GM18951 (cell line): ENCODE measurements around the gene PGM2L1.
"Not testable (repeated sequence)": the region's sequence is repeated elsewhere in the genome, so short reads cannot be mapped to it uniquely, and the experiment has no call there.

ENCODE experiments used
- POLR2A ChIP-seq: IDR thresholded peaks from 4 replicates; pipeline ENCODE4 v1.6.1; 2011; ENCODE audit warnings: mild to moderate bottlenecking; ENCODE audit not compliant: insufficient read length, insufficient read depth; ENCODE audit errors: extremely low read depth
- in situ Hi-C: fragments of 300-500 bp; cut with MboI; formaldehyde crosslinking; loops from one replicate; pipeline ENCODE4 v1.12.0; 2022; ENCODE audit warnings: low sequenced_read_pairs, mixed read lengths, inconsistent platforms; ENCODE audit not compliant: unreplicated experiment

The PGM2L1 gene

GRCh38 chr11:74338963-74339362 lies 59.3 kb downstream of the PGM2L1 start:
- TF ChIP-seq POLR2A, result no peak

GRCh38 chr11:74333193-74333592 lies 65.0 kb downstream of the PGM2L1 start:
- TF ChIP-seq POLR2A, result no peak
- in situ Hi-C loops, result no loop called here

More at GRCh38 chr11:74338963-74339362, 59.3 kb downstream of the PGM2L1 start:
- in situ Hi-C loops, result no loop called here

DNA sequence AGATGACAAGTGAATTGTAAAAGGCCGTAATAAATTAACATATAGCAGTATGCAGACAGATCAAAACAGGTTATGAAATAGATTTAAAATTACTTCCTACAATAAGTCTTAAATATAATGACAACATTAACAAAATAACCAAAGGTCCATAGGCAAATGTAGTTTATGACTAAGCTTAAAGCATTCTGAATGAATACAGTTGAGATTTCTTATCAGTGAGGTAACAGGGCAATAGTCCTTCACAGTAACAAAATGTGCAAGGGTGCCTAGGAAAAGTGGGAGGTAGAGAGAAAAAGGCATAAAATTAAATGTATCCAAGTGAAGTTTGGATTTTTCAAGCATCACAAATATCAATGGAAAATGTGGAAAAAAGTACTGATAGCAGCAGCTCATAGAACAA lies 65.9 kb downstream of the PGM2L1 start:
- TF ChIP-seq POLR2A, result no peak
- in situ Hi-C loops, result no loop called here

- in situ Hi-C loops, result not testable (repeated sequence)
Observed at GRCh38 chr11:74331000-74331399, 67.2 kb downstream of the PGM2L1 start.

DNA sequence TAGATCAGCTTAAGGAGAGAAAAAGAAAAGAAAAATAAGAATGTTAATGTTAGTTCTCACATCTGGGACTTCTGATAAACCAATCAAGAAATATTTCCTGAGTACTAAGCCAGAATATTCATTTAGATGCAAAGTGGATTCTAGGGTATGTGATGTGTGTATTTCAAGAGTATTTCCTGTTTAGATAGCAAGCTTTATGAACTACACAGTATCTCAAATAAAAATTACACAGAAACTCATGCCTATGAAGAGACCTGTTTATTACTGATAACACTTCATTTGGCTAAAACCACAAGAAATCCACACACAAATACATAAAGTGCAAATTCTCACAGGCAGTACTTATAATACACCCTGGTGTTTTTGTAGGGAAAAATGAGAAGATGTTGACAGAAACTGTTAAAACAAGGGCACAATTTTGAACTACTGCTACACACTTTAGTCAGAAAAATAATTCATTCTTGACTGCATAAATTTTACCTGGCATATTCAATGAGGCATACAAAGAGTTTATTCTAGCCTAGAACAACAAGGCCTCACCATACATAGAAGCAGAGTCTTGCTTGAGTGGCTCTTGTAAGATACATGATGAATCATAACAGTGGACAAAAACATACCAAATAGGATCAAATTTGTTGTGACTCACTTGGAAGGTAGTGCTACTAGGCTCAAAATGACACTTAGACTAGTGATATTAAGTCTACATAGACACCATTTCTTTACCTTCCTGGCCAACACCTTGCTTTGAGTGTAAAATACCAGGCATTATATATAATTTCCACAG lies 68.0 kb downstream of the PGM2L1 start:
- no peak for TF ChIP-seq POLR2A
- in situ Hi-C loops, result no loop called here

DNA sequence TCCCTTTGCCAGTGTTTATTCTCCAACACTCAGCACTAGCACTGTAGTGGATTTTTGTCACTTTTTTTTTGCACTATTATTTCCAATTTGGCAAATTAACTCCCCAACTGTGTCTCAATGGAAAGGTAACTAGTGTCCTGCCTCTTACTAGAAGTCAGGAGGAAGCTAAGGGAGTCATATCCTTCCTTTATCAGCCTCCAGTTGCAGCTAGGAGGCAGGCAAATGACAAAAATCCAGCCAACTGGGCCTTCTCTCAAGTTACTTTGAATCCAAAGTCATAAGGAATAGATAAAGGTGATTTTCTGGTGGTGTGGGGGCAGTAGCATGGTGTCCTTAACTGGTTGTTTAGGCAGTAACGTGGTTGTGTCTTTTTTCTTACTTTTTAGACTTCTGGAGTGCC lies 71.2 kb downstream of the PGM2L1 start:
- TF ChIP-seq POLR2A, result no peak
- in situ Hi-C loops, result no loop called here

DNA sequence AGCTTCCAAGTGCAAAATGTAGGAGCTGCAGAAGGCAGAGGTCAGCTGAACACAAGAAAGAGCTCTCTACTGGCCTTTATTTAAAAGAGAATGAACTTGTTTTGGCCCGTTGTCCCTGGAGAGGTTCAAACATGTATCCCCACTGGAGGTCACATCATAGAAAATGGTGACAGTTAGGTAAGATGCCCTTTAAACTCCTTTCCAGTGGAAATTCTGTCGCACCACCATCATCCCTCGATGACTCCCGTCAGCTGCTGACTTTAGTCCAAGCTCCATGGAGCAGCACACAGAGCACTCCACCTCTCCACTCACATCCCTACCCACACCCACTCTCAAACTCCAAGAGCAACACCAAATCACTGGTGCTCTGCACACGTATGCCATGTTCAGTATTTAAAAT lies 71.6 kb downstream of the PGM2L1 start:
- TF ChIP-seq POLR2A, result no peak
- in situ Hi-C loops, result no loop called here

- TF ChIP-seq POLR2A, result no peak
- in situ Hi-C loops, result no loop called here
Observed at GRCh38 chr11:74325649-74326645, 72.3 kb downstream of the PGM2L1 start.

- in situ Hi-C loops, result no loop called here
- no peak for TF ChIP-seq POLR2A
Observed at GRCh38 chr11:74322667-74323066, 75.6 kb downstream of the PGM2L1 start.

GRCh38 chr11:74321487-74322188 lies 76.6 kb downstream of the PGM2L1 start:
- TF ChIP-seq POLR2A, result no peak
- in situ Hi-C loops, result no loop called here

GRCh38 chr11:74320538-74320937 lies 77.7 kb downstream of the PGM2L1 start:
- no peak for TF ChIP-seq POLR2A
- in situ Hi-C loops, result no loop called here

DNA sequence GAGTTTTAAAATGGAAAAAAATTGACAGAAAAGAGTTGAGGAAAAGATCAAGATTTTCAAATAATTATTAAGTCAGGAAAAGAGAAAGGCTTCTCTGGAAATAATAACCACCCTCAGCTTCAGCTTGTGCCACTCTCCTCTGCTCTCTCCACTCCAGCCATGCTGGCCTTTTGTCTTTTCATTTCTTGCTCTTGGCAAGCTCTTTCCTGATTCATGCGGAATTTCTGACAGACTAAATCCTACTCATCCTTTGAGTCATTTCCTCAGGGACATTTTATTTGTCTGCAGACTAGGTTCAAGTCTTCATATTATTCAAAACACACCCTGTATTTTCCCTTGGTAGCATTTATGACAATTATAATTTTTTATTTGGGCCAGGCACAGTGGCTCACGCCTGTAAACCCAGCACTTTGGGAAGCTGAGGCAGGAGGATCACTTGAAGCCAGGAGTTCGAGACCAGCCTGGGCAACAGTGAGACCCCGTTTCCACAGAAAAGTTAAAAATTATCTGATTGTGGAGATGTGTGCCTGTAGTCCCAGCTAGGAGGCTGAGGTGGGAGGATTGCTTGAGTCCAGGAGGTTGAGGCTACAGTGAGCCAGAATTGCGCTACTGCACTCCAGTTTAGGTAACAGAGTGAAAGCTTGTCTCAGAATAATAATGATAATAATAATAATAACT lies 79.0 kb downstream of the PGM2L1 start:
- TF ChIP-seq POLR2A, result no peak
- in situ Hi-C loops, result no loop called here
